ENCODE results near the gene RAD51B.
"Not testable (repeated sequence)": the region's sequence is repeated elsewhere in the genome, so short reads cannot be mapped to it uniquely, and the experiment has no call there.

Gene RAD51B

DNA sequence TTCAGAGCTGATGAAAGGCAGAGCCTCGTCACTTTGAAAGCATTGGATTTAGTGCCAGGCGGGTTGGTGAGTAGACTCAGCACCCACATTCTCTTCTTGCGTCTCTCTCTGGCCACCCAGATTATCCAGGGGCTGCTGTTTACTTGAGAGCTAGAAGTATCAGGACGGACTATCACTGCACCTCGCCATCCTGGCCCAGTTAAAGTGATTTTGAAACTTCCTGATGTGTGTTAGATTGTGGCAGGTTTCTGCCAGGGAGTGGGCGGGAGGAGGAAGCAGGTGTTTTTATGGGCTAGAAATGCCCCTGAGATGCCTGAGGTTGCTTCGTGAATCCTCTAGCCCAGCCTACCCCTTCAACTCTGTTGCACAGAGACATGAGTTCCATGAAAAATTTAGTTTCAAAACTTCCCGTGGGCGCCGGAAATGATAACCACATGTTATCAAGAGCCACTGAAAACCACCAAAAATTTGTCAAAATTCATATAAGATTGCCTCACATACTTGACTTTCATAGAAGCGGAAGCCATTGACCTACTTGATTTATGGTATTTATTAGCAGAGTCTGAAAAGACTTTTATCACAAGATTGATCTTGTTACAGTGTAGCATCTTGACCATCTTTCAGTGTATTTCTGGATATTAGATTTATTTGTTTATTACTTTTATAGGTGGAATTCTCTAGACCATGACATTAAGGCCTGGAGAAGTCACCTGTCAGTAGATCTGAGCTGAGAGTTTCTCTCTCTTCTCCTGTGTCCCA is 466.0 kb downstream of the RAD51B start:
- peak; percentile 30 for DNase-seq

DNA sequence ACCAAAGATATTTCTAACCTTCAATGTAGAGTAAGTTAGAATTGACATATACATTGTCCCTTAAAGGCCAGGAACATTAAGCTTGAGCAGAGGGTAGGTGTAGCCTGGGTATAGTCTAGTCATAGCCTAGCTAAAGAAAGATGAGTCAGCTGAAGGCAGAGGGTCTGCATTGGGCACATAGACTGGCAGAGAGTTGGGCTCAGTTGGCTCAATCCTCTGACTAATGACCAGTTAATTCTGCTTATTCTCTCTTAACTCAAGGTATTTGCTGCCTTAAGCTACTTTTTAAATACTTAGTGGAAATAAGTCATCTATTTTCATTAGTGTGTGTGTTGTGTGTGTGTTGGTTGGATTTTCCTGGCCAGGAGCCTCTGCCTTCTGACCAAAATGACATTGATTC is 467.1 kb downstream of the RAD51B start:
- DNase-seq = no peak

GRCh38 chr14:68289452-68289851 is 469.9 kb downstream of the RAD51B start:
- not testable (repeated sequence) for DNase-seq

DNA sequence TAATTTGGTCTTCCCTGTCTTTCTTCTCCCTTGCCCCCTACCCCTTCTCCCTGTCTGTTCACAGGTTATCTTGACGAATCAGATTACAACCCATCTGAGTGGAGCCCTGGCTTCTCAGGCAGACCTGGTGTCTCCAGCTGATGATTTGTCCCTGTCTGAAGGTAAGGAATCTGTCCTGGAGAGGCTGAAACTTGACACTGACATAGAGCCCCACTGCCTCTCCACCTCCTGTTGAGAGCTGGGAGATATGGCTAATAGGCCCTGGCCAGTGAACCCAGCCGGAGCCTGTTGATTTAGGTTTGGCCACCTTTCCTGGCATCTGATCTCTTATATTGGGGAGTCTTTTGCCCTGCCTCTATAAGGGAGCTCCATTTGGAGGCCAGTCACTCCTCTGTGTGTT is 472.2 kb downstream of the RAD51B start:
- DNase-seq = no peak

- DNase-seq = no peak
Observed at GRCh38 chr14:68292441-68293215, 473.0 kb downstream of the RAD51B start.

- DNase-seq = no peak
Observed at GRCh38 chr14:68293404-68293803, 473.8 kb downstream of the RAD51B start.

DNA sequence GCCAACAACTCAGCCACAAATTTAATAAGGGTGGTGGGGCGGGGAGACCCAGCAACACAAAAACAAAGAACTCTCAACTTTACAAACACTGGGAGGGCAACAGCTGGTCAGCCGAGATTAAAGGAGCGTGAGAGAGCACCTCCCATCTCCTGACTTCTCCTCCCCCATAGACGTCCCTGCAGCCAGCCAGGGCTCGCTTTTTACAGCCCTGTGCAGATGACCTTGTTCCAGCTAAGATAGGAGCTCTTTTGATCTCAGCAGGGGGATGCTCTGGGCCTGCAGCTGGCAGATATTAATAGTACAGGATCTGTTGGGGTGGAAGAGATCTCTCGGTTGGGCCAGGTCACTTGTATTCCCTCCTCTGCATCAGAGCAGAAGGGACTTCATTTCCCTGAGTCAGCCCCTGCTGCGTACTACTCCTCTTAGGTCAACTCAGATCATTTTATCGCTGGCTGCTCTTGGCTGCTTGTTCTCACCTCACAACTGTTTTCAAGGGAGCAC is 475.8 kb downstream of the RAD51B start:
- DNase-seq = peak; percentile 92

- DNase-seq = no peak
Observed at GRCh38 chr14:68297039-68297438, 477.5 kb downstream of the RAD51B start.

- DNase-seq = no peak
Observed at GRCh38 chr14:68297876-68298468, 478.4 kb downstream of the RAD51B start.

DNA sequence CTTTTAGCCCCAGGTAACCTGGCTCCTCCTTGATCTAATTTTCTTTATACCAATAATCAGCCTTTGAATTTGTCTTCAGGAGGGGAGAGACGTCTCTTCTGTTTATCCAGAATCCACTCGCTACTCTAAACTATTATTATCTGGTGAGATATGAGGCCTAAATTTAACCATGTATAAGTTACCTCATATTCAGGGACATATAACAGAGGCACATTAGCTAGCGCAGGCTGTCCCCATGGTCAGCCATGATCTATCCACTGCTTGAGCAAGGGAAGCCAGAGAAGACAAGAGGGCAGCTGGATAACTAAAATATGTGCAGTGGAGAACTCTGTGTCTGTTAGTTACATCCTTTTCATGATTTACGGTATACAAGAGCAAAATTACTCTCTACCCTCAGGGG is 481.0 kb downstream of the RAD51B start:
- no peak for DNase-seq

- DNase-seq = no peak
Observed at GRCh38 chr14:68301219-68301618, 481.6 kb downstream of the RAD51B start.

GRCh38 chr14:68302938-68303337 is 483.4 kb downstream of the RAD51B start:
- DNase-seq = not testable (repeated sequence)

- DNase-seq = no peak
Observed at GRCh38 chr14:68305738-68306137, 486.2 kb downstream of the RAD51B start.

- no peak for DNase-seq
Observed at GRCh38 chr14:68306265-68306933, 486.8 kb downstream of the RAD51B start.

GRCh38 chr14:68306934-68307789 is 487.6 kb downstream of the RAD51B start:
- DNase-seq = no peak

- DNase-seq = no peak
Observed at GRCh38 chr14:68307790-68308168, 488.2 kb downstream of the RAD51B start.

- no peak for DNase-seq
Observed at GRCh38 chr14:68308726-68309520, 489.3 kb downstream of the RAD51B start.

GRCh38 chr14:68309616-68310015 is 490.0 kb downstream of the RAD51B start:
- no peak for DNase-seq

GRCh38 chr14:68312300-68312699 is 492.7 kb downstream of the RAD51B start:
- no peak for DNase-seq

- no peak for DNase-seq
Observed at GRCh38 chr14:68312884-68313610, 493.5 kb downstream of the RAD51B start.

DNA sequence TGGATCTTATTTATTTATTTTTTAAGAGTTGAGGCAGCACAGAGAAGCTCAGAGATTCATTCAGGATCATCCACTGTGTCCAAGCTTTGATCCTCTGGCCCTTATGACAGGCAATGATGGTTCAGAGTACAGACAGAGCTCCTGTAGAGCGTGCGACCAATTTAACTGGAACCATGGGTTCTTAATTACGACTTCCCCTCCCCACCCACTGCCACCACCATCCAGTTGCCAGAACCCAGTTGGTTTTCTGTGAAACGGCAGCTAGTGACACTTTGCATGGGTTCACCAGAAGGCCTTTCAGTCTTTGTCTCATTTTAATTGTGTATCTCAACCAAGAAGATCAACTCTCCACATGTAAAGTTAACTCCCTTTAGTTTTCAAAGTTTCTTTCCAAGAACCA is 495.1 kb downstream of the RAD51B start:
- no peak for DNase-seq

Measured in OCI-M1 (cell line).